Measurements from ENCODE around the gene ZEB2. TPM values are rescaled to one million over a fixed set of nuclear protein-coding genes. Genes with fewer than 3 reads are reported as not detected.

The ZEB2 gene
- total and polyA plus RNA-seq, 2 of the 8 experiments (the other 6 are each of a cell fraction or from before 2014, with no cell fraction given): 0.38 TPM; not detected in 1

GRCh38 chr2:144390424-144391020 lies 129.4 kb downstream of the ZEB2 start:
- H3K27ac ChIP-seq (ENCODE audit: low read depth, low read length): no peak overlapping the region
- H2AFZ ChIP-seq (ENCODE audit: low read length): no peak overlapping the region
- H3K79me1 ChIP-seq (ENCODE audit: low read depth, low read length): no peaks in the 10 kb centered on the region
- no peak overlapping the region for H2AK5ac ChIP-seq (ENCODE audit: low read depth, low read length)
- H2BK5ac ChIP-seq (ENCODE audit: low read depth, low read length): no peak overlapping the region
- DNase-seq (ENCODE audit: low read depth in 1 of 2, low spot score in 2 of 2): no peak
- no peak overlapping the region; a peak in 1 of 4 replicates for H3K4me2 ChIP-seq (ENCODE audit: insufficient read depth in 1 of 2, low read depth in 2 of 2, low read length in 2 of 2)
- H3K36me3 ChIP-seq (ENCODE audit: control insufficient read depth in 2 of 4, insufficient read depth in 4 of 4, low read length in 3 of 4): no peaks in the 10 kb centered on the region
- no peak overlapping the region for H3K14ac ChIP-seq (ENCODE audit: insufficient read length)
- peaks cover 3 to 25% (median 14%) of the 10 kb centered on the region in 4 experiments for H3K27me3 ChIP-seq (replicated peaks in 1 of 4; ENCODE audit: control insufficient read depth in 3 of 4, extremely low read depth in 1 of 4, insufficient read depth in 3 of 4, low read length in 3 of 4)
- FAIRE-seq: no peak
- no peak overlapping the region for H2BK20ac ChIP-seq (ENCODE audit: low read length)
- H3K4ac ChIP-seq (replicated peaks; ENCODE audit: insufficient read length, low read depth, low read length): no peak overlapping the region
- H3K18ac ChIP-seq (ENCODE audit: extremely low read depth, low read length): no peak overlapping the region
- H2BK15ac ChIP-seq (ENCODE audit: low read length): no peak overlapping the region
- no peak overlapping the region for H3K23ac ChIP-seq (ENCODE audit: insufficient read length)
- no peak overlapping the region for H3K56ac ChIP-seq (replicated peaks; ENCODE audit: insufficient read length, low read depth, low read length)
- H3K9me3 ChIP-seq (ENCODE audit: insufficient read depth in 2 of 2, low read depth in 1 of 2, low read length in 1 of 2): no peaks in the 10 kb centered on the region
- H3K4me1 ChIP-seq (replicated peaks in 1 of 4; ENCODE audit: control insufficient read depth in 3 of 4, insufficient read depth in 4 of 4, low read length in 3 of 4): peaks cover 0 to 5% (median 0%) of the 10 kb centered on the region in 4 experiments; a peak in 1 of 7 replicates
- H4K20me1 ChIP-seq (replicated peaks in 1 of 2; ENCODE audit: control insufficient read depth in 1 of 2, insufficient read depth in 2 of 2, low read length in 2 of 2): no peaks in the 10 kb centered on the region
- H3K79me2 ChIP-seq (ENCODE audit: control insufficient read depth in 1 of 2, insufficient read depth in 2 of 2, low read length in 2 of 2): no peaks in the 10 kb centered on the region
- H2BK12ac ChIP-seq (ENCODE audit: low read depth, low read length): no peak overlapping the region
- H3K23me2 ChIP-seq (ENCODE audit: low read depth, low read length): no peaks in the 10 kb centered on the region; the same call in 1 of the 2 replicates
- no peak overlapping the region for H2BK120ac ChIP-seq (replicated peaks; ENCODE audit: low read depth, low read length)
- no peak overlapping the region for H4K8ac ChIP-seq (ENCODE audit: extremely low read depth, insufficient read depth, low read length)
- no peak overlapping the region for H3K9ac ChIP-seq (replicated peaks in 1 of 4; ENCODE audit: extremely low read depth in 1 of 4, low read depth in 3 of 4, low read length in 3 of 4)
- ChIA-PET POLR2A (ENCODE audit: partially characterized antibody) (no interaction called here), CTCF (ENCODE audit: partially characterized antibody) (interaction anchor here (1.3 kb wide), 1 partner anchor 29 kb away, joined by 3 read pairs; no protein-coding TSS in a partner anchor)
- 100% methylated on average over 1 of the region's 1 CpG; no CpG with 5 or more reads in 1 of the 2 experiments for WGBS, 2 experiments (ENCODE audit: extremely low coverage in 1 of 2, insufficient coverage in 1 of 2, insufficient read length in 1 of 2, insufficient replicate concordance in 2 of 2, low coverage in 1 of 2, low lambda C conversion rate in 2 of 2, missing lambda C conversion rate in 1 of 2)
- H4K5ac ChIP-seq (ENCODE audit: insufficient read length, low read depth, low read length): no peak overlapping the region
- no peak overlapping the region for H4K91ac ChIP-seq (replicated peaks; ENCODE audit: insufficient read length, low read length)
- H3K4me3 ChIP-seq (ENCODE audit: extremely low read depth in 1 of 4, insufficient read depth in 2 of 4, low read depth in 3 of 4, low read length in 4 of 4): no peak overlapping the region
- no peak for TF ChIP-seq RNF2 (IDR thresholded peaks at IDR 0.05; ENCODE audit: borderline replicate concordance, low read depth, low read length, missing control alignments, poor library complexity, severe bottlenecking)
- TF ChIP-seq PHF8 (conservative IDR thresholded peaks at IDR 0.05; ENCODE audit: low read depth, low read length): no peak
- TF ChIP-seq HDAC6 (IDR thresholded peaks at IDR 0.05; ENCODE audit: low read depth, low read length): no peak
- TF ChIP-seq RBBP5 (IDR thresholded peaks at IDR 0.05; ENCODE audit: borderline replicate concordance, low read depth, low read length): no peak
- TF ChIP-seq SUZ12 (IDR thresholded peaks at IDR 0.05; ENCODE audit: low read length): no peak
- no peak for TF ChIP-seq KDM1A (IDR thresholded peaks at IDR 0.05; ENCODE audit: borderline replicate concordance, low read length)
- TF ChIP-seq TBP (IDR thresholded peaks at IDR 0.05; ENCODE audit: low read depth, low read length): no peak
- TF ChIP-seq POU5F1 (IDR thresholded peaks at IDR 0.05; ENCODE audit: low read depth, low read length): no peak
- TF ChIP-seq, protein P1, sequence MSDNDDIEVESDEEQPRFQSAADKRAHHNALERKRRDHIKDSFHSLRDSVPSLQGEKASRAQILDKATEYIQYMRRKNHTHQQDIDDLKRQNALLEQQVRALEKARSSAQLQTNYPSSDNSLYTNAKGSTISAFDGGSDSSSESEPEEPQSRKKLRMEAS (IDR thresholded peaks at IDR 0.05): no peak
- TF ChIP-seq EP300 (IDR thresholded peaks at IDR 0.05; ENCODE audit: borderline replicate concordance in 1 of 2, low read depth in 2 of 2, low read length in 2 of 2): no peak
- no peak for TF ChIP-seq RFX5 (IDR thresholded peaks at IDR 0.05; ENCODE audit: borderline replicate concordance, low read depth, low read length)
- TF ChIP-seq YY1 (IDR thresholded peaks at IDR 0.05; ENCODE audit: low read depth, low read length): no peak
